22Rv1 (cell line): ENCODE measurements around the gene FAM193B.
A peak's percentile ranks its signal among the peaks of the same experiment; 100 is the strongest.

ENCODE experiments used
- H3K27ac ChIP-seq: fragments of 450-650 bp; 2 replicates; pipeline ENCODE4 v1.5.1; 2017
- ZFX ChIP-seq: fragments of 450-650 bp; IDR thresholded peaks from 2 replicates; pipeline ENCODE4 v1.6.1; 2017; ENCODE audit warnings: antibody characterized with exemption, borderline replicate concordance
- TF ChIP-seq, protein P1 (sequence below): fragments of 450-650 bp; IDR thresholded peaks from 2 replicates; pipeline ENCODE4 v1.5.1; 2017; ENCODE audit warnings: mild to moderate bottlenecking

The FAM193B gene

DNA sequence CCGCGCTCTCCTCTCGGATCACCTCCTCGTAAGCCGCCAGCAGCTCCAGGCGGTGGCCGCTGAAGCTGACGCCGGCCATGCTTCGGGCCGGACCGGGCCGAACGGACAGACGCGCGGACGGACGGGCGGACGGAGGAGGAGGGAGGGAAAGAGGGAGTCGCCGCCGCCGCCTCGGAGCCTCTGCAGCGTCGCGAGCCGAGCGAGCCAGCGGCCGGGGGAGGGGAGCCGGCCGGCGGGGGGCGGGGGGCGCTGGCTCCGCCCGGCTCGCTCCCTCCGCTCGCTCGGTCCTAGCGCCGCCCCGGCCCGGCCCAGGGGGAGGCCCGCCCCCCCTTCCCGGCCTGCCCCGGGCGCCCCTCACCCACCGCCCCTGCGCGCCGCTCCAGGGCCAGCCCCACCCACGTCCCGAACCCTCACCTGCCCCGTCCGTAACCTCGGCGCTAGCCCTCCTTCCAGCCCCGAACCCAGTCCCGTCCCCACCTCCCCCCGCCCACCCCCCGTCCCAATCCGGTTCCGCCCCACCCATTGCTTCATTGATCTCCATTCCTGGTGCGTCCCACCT, 80.8 kb downstream of the FAM193B start, which contains the start of gene DBN1:
Gene DBN1 (minus strand): TSS at position 192 of the 559 bp plus-strand sequence. CDS start 113 bp downstream, at position 79.
- H3K27ac ChIP-seq = peak within 1 kb of the TSS; percentile 64
- TF ChIP-seq, protein P1, sequence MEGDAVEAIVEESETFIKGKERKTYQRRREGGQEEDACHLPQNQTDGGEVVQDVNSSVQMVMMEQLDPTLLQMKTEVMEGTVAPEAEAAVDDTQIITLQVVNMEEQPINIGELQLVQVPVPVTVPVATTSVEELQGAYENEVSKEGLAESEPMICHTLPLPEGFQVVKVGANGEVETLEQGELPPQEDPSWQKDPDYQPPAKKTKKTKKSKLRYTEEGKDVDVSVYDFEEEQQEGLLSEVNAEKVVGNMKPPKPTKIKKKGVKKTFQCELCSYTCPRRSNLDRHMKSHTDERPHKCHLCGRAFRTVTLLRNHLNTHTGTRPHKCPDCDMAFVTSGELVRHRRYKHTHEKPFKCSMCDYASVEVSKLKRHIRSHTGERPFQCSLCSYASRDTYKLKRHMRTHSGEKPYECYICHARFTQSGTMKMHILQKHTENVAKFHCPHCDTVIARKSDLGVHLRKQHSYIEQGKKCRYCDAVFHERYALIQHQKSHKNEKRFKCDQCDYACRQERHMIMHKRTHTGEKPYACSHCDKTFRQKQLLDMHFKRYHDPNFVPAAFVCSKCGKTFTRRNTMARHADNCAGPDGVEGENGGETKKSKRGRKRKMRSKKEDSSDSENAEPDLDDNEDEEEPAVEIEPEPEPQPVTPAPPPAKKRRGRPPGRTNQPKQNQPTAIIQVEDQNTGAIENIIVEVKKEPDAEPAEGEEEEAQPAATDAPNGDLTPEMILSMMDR = no peak
- TF ChIP-seq ZFX = no peak

DNA sequence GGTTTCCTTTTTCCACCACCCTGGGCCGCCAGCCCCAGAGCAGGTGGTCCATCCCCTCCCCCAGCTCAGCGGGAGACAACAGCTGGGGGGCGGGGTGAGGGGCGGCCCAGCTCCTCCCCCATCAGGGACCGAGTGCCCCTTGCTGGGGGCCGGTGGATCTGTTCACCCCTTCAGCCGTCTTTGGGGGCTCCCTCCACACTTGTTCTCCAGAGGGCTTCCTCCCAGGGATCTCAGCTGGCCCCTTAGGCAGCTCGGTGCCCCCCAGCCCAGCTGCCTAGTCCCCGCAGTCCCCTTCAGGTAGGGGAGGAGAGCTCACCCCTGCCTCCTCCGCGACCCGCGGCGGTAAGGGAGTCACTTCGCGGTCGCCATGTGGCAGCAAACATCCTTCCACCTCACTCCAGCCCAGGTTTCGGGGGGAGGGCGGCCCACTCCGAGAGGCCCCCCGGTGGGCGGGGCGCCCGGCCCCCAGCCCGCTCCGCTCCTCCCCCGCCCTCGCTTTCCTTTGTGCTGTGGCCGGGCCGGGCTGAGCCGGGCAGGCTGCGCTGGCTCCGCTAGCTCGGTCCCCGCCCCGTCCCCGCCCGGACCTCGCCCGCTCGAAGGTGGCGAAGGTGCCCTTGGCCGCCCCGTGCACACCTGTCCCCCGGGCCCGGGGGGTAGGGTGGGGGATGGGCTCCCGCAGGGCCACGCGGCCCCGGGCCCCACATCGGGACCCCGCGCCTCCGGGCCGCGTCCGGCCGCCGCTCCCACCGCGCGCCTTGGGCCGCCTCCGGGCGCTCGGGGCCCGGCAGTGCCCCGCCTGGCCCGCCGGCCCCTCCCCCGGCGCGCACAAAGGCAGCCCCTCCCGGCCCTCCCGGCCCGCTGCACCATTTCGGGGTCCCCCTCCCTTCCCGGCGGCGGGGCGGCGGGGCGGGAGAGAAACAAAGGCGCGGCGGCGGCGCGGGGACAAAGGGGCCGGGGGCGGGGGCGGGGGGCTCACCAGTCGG, 81.6 kb downstream of the FAM193B start:
- TF ChIP-seq, protein P1 = no peak
- TF ChIP-seq ZFX = no peak
- H3K27ac ChIP-seq = peak overlapping the region; percentile 64

DNA sequence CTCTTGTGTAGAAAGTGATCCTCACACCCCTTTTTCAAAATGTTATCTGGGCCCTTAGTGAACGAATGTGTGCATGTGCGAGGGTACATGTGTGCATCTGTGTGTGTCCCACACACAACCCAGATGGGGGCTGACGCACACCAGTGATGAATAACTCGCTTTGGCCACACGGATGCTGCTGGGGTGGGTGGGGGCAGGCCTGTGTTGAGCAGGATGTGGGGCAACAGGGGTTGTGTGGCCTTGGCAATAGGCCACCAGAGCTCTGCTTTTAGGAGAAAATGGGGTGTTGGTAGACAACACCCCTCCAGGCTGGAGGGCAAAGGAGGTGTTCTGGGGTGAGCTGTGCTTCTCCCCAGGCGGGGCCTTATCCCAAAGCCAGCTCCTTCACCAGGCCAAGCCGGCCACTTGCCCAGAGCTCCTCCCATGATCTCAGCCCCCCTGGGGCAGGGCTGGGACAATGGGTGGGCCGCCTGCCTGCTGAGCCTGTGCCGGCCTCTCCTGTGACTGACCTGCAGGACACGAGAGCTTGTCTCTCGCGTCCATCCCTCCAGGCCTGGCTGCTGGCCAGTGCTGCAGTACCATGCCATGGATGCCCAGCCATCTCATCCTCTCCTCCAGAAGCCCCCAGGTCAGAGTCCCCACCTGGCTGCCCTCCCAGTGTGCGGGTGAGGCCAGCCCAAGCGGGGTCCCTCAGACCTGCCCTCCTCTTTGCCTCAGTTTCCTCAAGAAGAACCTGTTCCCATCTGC, 82.6 kb downstream of the FAM193B start:
- peak overlapping the region; percentile 64; the same call in 1 of the 2 replicates for H3K27ac ChIP-seq
- TF ChIP-seq, protein P1 = no peak
- no peak for TF ChIP-seq ZFX

DNA sequence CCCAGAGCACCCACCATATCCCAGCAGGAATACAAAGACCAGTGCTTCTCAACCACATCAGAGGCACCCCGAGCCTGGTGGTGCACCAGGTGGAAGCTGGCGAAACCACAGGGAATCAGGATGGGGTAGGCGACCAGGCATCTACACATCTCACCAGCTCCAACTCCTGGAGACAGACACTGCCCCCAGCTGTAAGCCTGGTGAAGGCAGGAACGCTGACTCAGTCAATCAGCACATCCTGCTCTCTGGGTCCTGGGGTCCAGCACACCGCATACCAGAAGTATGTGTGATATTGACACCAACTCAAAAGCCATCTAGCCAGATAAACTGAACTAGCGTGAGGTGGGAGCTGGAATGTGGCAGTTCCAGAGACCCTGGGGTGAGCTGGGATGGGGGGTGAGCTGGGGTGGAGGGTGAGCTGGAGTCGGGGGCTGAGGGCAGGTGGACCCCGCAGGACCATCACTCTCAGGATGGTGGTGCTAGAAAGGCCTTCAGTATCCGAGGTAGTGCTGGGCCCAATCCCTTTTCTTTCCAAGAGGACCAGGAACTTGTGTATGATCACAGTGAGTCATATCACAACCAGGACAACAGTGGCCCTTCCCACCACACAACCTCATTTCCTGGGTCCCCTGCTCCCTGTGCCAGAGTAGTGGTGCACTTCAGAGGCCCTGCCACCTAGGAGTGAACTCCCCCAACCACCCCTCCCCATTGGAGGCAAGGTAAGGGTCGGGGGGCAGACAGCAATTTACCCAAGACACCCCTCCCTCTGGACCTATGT, 83.4 kb downstream of the FAM193B start:
- TF ChIP-seq, protein P1 = no peak
- TF ChIP-seq ZFX = no peak

More for the DNA sequence above, 83.4 kb downstream of the FAM193B start:
- H3K27ac ChIP-seq = no peak overlapping the region
